Colonic mucosa (tissue), 4 donors: ENCODE data around the gene GRK4. TPM values are rescaled to one million over a fixed set of nuclear protein-coding genes. Genes with fewer than 3 reads are reported as not detected.
A peak's percentile ranks its signal among the peaks of the same experiment; 100 is the strongest.

Experiments
- DNase-seq: peaks from one replicate; pipeline ENCODE4 v3.0.0-alpha.2; 2020
- H3K27ac ChIP-seq: fragments of 200-600 bp; one replicate; pipeline ENCODE4 v1.8.0; 2021
- H3K27me3 ChIP-seq: fragments of 200-600 bp; one replicate; pipeline ENCODE4 v1.8.0; 2021
- H3K36me3 ChIP-seq: fragments of 200-600 bp; one replicate; pipeline ENCODE4 v1.8.0; 2021
- H3K4me1 ChIP-seq: fragments of 200-600 bp; one replicate; pipeline ENCODE4 v1.8.0; 2021; ENCODE audit warnings: mild to moderate bottlenecking
- H3K4me3 ChIP-seq: fragments of 200-600 bp; one replicate; pipeline ENCODE4 v1.8.0; 2021
- H3K9ac ChIP-seq, 2 donors: one replicate each; pipeline ENCODE4 v1.7.0; 2013; ENCODE audit warnings: control low read depth in 2 of 2, low read depth in 2 of 2, low read length in 2 of 2
- H3K9me3 ChIP-seq: fragments of 200-600 bp; one replicate; pipeline ENCODE4 v1.8.0; 2021
- intact Hi-C: fragments of 100-400 bp; cut with DNase I; formaldehyde crosslinking; loops from one replicate; pipeline ENCODE4 v1.14.1; 2022
- total RNA-seq, 2 donors: library from RNA; stranded (reverse); fragmentation: NEBNext Ultra II Directional in 1 of 2; extraction: Animal tissue kit (Norgen Biotek cat#: 25700) in 1 of 2; gene quantifications; one replicate each; pipeline ENCODE4 v1.2.1, GENCODE V29; 2021
- TF ChIP-seq, protein P1 (sequence below): fragments of 200-600 bp; IDR thresholded peaks from one replicate; pipeline ENCODE4 v1.8.0; 2022; ENCODE audit warnings: antibody characterized with exemption, mild to moderate bottlenecking
- donor health status: healthy.
- donor health status: DM: no; HTN: no; CAD: no.
- donor health status: DM: no; HTN: no; CAD: no.

Gene GRK4
- total RNA-seq, 2 donors from 2014 or later: 0.77 to 1.7 TPM

DNA sequence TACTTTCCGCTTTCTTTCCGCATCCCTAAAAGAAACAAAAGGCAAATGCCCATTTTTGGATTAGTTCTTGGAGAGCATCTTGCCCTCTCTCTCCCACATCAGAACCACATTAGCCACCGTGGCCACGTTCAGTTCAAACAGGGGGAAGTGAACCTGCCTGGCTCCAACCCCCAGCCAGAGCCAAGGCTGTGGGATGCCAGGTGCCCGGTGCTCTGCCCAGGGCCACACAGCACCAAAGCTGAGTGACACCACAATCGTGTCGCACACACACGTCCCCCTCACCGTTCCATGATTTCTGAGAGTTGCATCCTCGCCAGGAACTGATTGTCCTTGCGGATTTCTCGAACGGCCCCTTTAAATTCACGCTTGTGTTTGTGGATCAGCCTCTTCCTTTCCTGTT is 24.5 kb upstream of the GRK4 start:
- intact Hi-C loops: loop anchor here (10.0 kb wide), 1 partner anchor 94 kb away; the partner anchor contains the start of gene ADD1
- Histone ChIP-seq H3K36me3 (peaks cover 17% of the 10 kb centered on the region), H3K27ac (no peak overlapping the region), H3K4me1 (peaks cover under 1% of the 10 kb centered on the region), H3K4me3 (no peak overlapping the region), H3K9ac (no peak overlapping the region), H3K27me3 (no peaks in the 10 kb centered on the region), H3K9me3 (no peaks in the 10 kb centered on the region)
- TF ChIP-seq, protein P1, sequence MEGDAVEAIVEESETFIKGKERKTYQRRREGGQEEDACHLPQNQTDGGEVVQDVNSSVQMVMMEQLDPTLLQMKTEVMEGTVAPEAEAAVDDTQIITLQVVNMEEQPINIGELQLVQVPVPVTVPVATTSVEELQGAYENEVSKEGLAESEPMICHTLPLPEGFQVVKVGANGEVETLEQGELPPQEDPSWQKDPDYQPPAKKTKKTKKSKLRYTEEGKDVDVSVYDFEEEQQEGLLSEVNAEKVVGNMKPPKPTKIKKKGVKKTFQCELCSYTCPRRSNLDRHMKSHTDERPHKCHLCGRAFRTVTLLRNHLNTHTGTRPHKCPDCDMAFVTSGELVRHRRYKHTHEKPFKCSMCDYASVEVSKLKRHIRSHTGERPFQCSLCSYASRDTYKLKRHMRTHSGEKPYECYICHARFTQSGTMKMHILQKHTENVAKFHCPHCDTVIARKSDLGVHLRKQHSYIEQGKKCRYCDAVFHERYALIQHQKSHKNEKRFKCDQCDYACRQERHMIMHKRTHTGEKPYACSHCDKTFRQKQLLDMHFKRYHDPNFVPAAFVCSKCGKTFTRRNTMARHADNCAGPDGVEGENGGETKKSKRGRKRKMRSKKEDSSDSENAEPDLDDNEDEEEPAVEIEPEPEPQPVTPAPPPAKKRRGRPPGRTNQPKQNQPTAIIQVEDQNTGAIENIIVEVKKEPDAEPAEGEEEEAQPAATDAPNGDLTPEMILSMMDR: no peak
- no peak for DNase-seq

DNA sequence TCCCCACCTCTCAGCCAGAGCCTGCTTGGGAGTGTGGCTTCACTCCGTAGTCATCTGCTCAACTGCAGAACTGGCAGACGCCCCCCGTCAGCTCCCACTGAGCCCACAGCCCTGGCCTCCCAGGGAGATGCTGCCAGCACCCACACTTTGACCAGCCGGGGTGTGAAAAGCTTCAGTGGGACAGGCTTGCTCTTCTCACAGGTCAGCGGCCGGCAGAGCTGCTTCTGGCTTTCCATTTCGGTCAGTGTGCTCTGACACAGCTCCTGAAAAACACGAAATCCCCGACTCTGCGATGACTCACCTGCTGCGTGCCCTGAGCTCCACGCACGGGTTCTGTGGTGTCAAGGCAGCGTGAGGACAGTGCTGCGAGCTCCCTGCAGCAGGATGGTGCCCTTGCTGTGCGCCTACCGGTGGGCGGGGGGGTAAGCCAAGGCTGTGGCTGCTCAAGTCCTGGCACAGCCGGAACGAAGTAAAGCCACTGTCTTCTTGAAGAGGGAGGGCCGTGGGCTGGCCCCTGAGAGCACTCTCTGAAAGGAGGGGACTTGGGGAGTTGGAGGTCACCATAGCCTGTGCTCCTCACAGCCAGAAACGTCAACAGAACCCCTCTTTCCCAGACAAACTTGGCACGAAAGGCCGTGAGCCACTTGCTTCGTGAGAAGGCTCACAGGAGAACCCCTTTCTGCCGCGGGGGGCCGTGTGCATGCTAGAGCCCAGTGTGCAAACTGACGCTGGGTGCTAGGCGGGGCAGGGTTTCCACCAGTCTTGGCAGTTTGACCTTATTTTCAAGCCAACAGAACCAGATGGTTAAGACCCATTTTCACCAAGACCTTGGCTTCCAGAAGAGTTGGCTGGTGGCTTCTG is 23.8 kb upstream of the GRK4 start:
- H3K9ac ChIP-seq: peak overlapping the region in 1 of 2 donors; percentile 6
- intact Hi-C loops: loop anchor here (10.0 kb wide), 1 partner anchor 95 kb away; the partner anchor contains the start of gene ADD1
- TF ChIP-seq, protein P1: no peak
- no peak overlapping the region for H3K27ac ChIP-seq
- H3K27me3 ChIP-seq: no peaks in the 10 kb centered on the region
- peaks cover 17% of the 10 kb centered on the region for H3K36me3 ChIP-seq
- no peaks in the 10 kb centered on the region for H3K4me1 ChIP-seq
- no peak overlapping the region for H3K4me3 ChIP-seq
- no peaks in the 10 kb centered on the region for H3K9me3 ChIP-seq
- no peak for DNase-seq

GRCh38 chr4:2940267-2941137 is 22.9 kb upstream of the GRK4 start:
- peaks cover 23% of the 10 kb centered on the region for H3K36me3 ChIP-seq
- no peak overlapping the region for H3K27ac ChIP-seq
- H3K4me3 ChIP-seq: no peak overlapping the region
- no peak for DNase-seq
- H3K27me3 ChIP-seq: no peaks in the 10 kb centered on the region
- peak overlapping the region in 1 of 2 donors; percentile 6 for H3K9ac ChIP-seq
- H3K4me1 ChIP-seq: no peaks in the 10 kb centered on the region
- no peaks in the 10 kb centered on the region for H3K9me3 ChIP-seq
- TF ChIP-seq, protein P1: no peak
- intact Hi-C loops: no loop called here

GRCh38 chr4:2941138-2942036 is 22.0 kb upstream of the GRK4 start:
- H3K4me3 ChIP-seq: no peak overlapping the region
- TF ChIP-seq, protein P1: no peak
- intact Hi-C loops: no loop called here
- no peaks in the 10 kb centered on the region for H3K27me3 ChIP-seq
- H3K9ac ChIP-seq: no peak overlapping the region
- no peak for DNase-seq
- H3K36me3 ChIP-seq: peaks cover 26% of the 10 kb centered on the region
- H3K27ac ChIP-seq: no peak overlapping the region
- H3K9me3 ChIP-seq: no peaks in the 10 kb centered on the region
- H3K4me1 ChIP-seq: no peaks in the 10 kb centered on the region
